ENCODE results near the gene KIF18B. TPM values are rescaled to one million over a fixed set of nuclear protein-coding genes. Genes with fewer than 3 reads are reported as not detected.

Gene KIF18B
- total and polyA plus RNA-seq, 2 of the 8 experiments (the other 6 are each of a cell fraction or from before 2014, with no cell fraction given) = 39.0 to 59.4 TPM

DNA sequence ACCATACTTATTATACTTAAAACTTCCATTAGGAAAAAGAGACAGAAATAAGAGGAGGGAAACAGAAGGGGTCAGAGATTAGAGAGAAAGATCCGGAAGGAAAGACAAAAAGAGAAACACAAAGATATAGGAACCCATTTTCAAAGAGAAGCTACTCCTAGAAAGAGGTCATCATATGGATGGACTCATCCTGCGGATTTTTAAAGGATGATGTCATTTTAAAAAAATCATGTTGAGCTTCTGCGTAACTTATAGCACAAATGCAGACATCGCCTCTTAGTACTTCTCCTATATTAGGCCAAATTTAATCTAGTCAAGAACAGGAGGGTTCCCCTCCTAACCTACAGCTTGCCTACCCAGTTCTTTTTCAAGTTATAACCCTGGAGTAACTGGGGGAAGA, 66.4 kb downstream of the KIF18B start (continued):
- TF ChIP-seq PHF8 (conservative IDR thresholded peaks at IDR 0.05; ENCODE audit: low read depth, low read length) = no peak
